ENCODE data around the gene KCNK3.
"Not testable (repeated sequence)": the region's sequence is repeated elsewhere in the genome, so short reads cannot be mapped to it uniquely, and the experiment has no call there.

The KCNK3 gene

DNA sequence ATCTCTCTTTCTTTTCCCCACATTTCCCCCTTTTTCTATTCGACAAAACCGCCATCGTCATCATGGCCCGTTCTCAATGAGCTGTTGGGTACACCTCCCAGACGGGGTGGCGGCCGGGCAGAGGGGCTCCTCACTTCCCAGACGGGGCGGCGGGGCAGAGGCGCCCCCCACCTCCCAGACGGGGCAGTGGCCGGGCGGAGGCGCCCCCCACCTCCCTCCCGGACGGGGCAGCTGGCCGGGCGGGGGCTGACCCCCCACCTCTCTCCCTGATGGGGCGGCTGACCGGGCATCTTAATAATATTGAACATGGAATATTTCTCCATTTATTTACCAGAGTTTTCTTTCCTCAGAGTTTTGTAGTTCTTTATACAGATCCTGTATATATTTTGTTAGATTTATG, 27.2 kb upstream of the KCNK3 start:
- not testable (repeated sequence) for DNase-seq (ENCODE audit: low read depth in 2 of 2, low spot score in 1 of 2)

DNA sequence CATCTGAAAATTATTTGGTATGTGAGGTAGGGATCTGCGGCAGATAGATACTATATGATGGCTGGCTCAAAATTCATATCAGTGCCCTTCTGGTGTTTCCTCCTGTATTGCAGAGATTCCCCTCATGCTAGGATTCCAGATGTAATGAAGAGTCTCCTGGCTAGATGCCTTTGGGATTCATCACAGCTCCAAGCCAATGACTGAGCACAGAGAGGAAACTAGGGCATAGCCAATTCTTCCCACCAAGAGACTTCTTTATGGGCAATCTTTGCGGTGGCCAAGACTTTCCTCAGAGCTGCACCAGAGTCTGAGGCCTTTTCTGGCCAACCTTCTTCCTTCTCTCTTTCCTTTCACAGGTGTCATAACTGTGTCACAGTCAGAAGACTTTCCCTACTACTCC, 25.9 kb upstream of the KCNK3 start:
- no peak for DNase-seq (ENCODE audit: low read depth in 2 of 2, low spot score in 1 of 2)

DNA sequence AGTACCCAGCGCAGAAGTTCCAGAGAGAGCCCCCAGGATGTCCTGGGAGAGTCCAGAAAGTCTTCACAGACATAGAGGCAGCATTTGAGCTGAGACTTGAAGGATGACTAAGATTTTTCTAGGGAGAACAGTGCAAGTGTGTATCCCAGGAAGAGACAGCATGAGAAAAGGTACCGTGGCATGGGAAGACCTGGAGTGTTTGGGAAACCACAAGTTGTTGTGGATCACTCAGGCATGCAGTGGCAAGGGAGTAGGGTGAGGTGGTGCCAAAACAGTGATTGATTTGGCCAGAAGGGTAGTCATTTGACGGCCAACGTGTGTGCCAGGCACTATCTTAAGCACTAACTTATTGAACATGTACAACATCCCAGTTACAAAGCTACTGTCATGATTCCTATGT, 24.5 kb upstream of the KCNK3 start:
- DNase-seq (ENCODE audit: low read depth in 2 of 2, low spot score in 1 of 2) = no peak

DNA sequence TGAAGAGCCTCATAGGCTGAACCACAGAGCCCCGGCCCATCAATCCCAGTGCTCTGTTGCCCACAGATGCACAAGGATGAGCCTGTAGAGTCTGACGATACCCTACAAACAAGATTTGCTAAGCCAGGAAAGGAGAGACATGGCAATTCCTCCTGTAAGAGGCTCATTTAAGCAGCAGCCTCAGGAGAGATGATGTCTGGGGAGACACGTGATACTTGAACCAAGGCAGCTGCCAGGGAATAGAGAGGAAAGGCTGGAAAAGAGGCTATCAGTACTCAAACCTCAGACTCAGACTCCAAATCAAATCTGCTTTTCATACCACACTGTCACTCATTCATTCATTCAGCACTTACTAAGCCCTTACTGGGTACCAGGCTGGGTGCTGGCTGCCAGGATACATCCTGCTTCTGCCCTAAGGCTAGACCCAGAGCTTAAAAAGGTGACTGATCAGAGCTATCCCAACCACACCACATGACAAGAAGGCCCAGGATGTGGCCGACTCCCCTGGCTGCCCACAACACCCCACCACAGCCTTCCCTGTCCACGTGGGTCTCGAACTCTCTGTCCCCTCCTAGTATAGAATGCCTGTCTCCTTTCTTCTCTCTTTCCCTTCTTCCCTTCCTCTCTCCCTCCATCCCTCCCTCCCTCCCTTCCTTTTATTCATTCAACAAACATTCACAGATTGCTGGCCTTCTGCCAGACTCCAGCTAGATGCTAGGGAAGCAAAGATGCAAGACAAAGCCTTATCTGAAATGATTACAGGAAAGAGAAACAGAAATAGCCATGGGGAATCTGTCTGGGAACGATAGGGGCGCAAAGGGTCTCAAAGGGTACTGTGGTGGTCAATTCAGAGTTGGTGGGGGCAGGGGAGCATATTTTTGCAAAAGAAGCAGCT, 23.4 kb upstream of the KCNK3 start:
- no peak for DNase-seq (ENCODE audit: low read depth in 2 of 2, low spot score in 1 of 2)

DNA sequence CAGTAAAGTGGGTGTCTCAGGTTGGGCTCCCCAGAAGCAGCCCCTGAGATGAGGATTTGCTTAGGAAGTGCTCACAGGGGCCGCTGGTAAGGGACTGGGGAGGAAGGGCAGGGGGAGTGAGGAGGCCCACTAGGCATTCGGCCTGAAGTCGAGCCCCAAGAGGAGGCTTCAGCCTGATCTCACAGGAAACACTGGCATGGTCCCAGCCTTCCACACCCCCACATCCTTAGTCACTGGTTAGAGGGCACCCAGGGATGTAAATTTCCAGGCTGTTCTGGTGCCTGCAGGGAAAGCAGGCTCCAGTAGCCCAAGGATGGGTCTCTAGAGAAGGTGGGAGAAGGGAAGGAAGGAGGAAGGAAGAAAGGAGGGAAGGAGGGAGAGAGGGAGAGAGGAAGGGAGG, 22.4 kb upstream of the KCNK3 start:
- no peak for DNase-seq (ENCODE audit: low read depth in 2 of 2, low spot score in 1 of 2)

DNA sequence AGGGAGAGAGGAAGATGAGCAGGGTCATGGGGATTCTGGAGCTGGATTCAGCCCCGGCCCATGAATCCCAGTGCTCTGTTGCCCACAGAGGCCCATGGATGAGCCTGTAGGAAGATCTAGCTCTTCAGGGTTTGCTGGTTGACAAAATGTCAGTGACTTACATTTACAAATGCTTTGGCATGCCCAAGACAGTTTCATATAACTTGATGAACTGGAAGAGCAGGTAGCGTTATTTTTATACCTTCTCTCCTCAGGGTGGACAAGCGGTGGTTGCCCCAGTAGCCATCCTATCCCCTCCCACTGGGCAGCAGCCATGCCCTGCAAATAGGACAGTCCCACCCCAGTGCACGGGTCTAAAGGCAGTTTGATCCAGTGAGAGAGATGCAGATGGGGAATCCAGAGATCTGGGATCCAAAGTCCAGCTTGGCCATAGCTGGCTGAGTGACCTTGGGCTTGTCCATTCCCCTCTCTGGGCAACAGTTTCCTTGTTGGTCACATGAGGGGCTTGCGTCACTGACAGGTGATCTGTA, 21.5 kb upstream of the KCNK3 start:
- DNase-seq (ENCODE audit: low read depth in 2 of 2, low spot score in 1 of 2) = no peak

DNA sequence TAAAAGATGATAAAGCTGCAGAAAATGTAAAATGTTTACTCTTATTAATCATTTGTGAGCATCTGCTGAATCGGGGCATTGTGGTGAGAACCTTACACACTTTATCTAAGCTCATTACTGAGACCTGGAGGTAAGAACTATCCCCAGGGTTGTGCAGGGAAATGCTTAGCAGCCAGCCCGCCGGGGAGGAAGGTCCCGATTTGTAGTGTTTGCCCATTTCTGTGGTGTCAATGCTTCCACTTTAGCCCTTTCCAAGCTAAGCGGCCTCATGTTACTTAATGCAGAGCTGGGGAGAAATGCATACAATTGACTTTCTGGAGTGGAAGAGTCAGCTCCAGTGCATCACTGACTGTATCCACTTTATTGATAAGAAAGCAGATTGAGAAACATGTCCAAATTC, 20.8 kb upstream of the KCNK3 start:
- DNase-seq (ENCODE audit: low read depth in 2 of 2, low spot score in 1 of 2) = no peak

DNA sequence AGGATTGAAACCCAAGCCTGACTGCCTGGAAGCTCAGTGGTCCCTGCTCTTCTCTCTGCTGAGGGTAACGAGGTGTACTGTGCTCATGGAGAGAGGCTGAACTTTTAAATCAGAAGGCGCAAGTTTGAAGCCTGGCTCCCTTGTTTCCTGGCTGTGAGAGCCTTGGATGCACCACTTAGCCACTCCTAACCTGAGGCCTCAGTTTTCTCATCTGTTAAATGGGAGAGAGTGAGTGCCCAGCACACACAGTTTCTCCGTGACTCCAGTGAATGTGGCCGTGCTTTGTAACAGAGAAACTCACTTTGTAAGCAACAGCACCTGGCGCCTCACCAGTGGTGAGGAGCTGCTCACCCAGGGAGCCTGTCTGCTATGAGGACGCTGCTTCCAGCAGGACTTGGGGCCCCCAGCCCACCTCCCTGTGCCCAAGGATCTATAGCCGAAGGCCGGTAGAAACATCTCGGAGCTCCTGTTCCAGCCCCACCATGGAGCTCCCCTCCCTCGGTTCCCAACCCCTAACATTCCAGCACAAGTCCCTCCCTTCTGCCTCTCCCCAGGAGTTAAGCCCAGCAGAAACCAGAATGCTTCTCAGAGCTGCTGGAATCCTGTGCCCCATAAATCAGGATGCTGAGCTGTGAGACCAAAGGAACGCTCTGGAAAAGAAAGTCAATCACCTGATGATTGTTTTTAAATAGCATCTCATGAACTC, 20.3 kb upstream of the KCNK3 start:
- DNase-seq (ENCODE audit: low read depth in 2 of 2, low spot score in 1 of 2) = no peak

DNA sequence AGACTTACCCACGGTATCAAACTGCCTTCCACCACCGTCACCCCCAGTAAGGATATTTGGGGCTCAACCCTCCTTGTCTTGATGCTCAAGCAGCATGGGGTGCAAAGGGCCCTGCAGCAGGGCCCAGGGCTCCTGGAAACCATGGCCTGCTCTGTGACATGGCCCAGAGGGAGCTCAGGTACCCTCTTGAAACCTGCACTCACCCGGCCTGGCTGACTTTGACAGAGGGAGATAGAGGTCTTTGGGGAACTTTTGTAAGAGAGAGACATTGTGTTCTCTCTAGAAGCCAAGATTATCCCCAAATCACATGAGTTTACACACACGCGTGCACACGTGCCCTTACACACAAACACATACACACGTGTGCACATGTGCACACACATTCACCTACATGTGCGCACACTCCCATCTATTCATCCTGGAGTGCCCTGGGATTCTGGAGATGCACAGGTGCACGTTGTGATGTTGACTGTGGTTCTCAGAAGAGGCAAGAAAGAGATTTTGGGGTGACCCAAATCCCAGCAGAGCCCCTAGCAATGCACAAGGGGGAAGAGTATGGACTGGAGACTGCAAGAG, 19.6 kb upstream of the KCNK3 start:
- DNase-seq (ENCODE audit: low read depth in 2 of 2, low spot score in 1 of 2) = no peak

DNA sequence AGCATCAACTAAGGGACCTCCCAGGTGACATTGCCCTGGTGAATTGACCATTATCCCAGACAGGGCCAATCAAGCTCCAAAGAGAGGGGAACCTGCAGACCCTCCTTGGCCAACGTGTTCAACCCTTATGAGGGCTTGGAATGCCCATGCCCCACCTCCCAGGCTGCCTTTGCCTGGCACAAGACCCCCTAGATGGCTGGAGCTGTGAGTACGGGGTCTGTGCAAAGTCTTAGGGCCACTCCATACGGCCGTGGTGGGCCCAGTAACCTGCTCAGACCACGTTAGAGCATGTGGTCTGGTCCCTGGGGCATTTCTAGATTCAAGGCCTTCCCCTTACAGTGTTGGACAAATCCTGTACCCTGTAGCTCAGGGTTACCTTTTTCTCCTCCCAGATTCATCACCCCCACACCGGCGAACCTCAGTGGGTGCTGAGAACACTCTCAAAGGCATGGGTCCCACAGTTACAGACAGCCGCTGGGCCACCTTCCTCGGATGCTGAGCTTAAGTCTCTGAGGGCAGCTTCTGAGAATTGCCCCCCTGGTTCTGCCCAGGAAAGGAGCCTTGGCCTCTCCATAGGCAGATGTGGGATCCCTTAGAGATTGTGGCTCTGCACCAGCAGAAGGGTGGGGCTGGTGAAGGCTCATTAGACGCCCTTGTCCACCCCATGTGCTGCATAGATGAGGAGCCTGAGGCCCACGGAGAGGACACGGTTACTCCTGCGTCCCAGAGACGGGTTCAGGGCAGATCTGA, 18.3 kb upstream of the KCNK3 start:
- no peak for DNase-seq (ENCODE audit: low read depth in 2 of 2, low spot score in 1 of 2)

DNA sequence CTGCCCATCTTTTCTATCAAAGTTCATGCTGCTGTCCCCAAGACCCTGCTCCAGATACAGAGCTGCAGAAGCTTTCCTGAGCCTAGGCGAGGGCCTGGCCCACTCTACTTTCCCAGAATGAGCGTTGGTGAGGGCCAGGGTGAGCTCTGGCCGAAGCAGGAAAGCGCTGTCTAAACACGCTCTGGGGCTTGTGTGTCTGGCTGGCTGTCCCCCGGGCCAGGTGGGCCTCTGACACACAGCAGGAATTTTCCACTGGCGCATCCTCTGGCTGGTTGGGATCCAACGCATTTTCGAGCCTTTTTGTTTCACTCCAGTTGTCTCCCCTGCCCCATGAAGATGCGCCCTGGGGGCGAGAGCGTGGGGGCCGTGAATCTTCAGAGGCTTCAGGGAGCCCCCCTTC, 17.8 kb upstream of the KCNK3 start:
- no peak for DNase-seq (ENCODE audit: low read depth in 2 of 2, low spot score in 1 of 2)

DNA sequence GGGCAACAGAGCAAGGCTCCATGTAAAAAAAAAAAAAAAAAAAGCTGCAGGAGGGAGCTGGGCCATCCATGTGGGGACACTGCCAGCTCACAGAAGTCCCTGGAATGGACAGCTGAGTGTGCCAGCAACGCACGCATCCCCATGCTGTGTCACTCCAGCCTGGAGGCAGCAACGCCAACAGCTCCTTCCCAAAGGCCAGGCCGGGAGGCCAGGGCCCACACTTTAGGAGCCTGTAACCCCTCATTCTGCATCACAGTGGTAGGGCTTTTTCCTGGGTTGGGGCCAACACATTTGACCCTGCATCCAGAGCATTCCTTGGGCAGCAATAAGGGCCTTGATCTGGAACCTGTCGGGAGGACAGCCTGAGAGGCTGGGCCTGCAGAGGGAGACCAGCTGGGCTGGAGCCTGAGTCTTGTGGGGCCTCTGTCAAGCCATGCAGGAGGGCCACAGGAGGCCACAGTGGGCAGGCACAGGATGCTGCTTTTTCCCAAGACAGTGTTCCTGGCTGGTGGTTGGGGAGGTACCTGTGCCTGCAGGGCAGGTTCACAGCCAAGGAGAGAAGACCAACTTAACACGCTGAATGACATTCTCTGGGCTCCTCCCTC, 16.8 kb upstream of the KCNK3 start:
- DNase-seq (ENCODE audit: low read depth in 2 of 2, low spot score in 1 of 2) = no peak

DNA sequence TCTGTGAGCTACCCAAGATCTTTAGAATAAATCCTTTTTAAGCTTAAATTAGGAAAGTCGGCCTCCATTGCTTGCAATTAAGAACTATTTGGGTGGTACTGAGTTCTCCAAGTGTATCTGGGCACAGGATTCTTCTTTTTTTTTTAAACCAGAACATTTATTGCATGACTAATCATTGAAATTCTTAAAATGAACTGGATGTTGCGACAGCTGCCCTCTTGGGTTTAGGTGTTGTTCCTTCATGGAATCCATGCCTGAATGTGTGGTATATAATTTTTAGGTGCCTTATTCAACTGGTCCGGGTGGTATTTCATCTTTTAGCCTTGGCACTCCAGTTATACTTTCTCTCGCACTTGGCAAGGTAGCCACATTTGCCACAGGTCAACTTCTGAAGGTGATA, 14.5 kb upstream of the KCNK3 start:
- DNase-seq (ENCODE audit: low read depth in 2 of 2, low spot score in 1 of 2) = no peak

DNA sequence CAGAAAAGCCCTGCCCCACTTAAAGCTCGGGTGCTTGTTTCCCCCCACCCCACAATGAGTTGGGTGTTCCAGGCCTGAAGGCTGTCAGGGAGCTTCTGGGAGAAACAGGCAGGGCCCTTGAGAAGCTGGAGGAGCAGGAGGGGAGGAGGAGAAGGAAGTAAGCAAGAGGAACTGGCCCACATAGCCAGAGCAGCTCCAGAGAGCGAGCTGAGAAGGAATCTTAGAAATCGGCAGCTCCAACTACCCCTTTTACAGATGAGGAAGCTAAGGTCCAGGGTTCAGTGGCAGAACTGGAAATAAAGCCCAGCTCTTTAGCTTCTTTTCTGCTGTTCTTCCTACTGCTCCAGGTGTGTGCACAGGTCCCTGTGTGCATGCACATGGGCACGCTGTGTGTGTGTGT, 12.7 kb upstream of the KCNK3 start:
- DNase-seq (ENCODE audit: low read depth in 2 of 2, low spot score in 1 of 2) = no peak

DNA sequence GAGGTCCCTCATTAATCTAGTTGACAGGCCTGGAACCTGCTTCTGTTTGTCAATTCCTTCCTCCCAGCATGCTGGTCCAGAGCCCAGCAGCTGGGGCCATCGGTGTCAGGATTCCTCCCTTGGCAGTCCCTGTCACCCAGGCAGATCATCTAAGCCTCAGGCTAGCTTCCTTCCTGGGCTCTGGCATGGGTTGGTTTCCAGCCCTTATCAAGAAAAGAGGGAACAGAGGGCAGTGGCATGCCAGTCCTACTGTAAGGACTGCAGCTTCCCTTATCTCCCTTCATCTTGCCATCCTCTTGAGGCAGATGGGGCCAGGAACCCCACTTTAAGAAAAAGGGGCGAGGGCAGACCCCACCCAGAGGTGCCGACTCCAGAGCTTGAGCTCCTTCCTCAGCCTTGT, 10.9 kb upstream of the KCNK3 start:
- no peak for DNase-seq (ENCODE audit: low read depth in 2 of 2, low spot score in 1 of 2)

DNA sequence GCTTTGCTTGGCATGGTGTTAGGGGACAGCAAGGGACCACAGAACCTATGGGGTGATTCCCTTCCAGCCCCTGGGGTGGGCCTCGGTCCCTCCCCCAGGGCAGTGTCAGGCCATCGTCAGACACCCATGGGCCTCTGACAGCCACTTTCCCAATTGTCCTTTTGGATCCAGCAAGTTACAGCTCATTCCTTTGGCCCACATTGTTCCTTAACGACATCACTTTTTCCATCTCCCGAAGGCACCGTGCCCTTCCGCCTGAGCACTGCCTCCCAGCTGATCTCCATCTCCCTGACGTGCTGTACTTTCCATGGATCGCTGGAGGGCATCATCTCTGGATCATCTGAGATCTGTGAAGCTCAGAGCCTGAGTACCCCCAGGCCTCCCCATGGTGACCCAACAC, 10.4 kb upstream of the KCNK3 start:
- no peak for DNase-seq (ENCODE audit: low read depth in 2 of 2, low spot score in 1 of 2)

DNA sequence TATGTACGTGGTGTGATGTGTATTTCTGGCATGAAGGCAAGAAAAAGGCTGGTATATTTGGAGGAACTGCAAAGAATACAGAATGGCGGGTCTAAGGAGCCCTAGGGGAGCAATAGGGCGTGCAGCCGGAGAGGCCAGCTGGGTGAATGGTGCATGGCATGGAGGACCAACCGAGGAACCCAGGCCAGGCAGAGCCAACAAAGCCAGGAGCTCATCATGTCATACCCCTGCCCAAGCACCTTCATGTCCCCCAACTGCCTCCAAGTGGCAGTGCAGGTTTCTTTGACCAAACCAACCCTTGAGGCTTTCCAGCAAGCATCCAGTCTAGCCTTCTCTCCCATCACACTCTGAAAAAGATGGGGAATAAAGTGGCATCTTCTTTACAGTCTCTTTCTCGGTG, 8.9 kb upstream of the KCNK3 start:
- DNase-seq (ENCODE audit: low read depth in 2 of 2, low spot score in 1 of 2) = no peak

DNA sequence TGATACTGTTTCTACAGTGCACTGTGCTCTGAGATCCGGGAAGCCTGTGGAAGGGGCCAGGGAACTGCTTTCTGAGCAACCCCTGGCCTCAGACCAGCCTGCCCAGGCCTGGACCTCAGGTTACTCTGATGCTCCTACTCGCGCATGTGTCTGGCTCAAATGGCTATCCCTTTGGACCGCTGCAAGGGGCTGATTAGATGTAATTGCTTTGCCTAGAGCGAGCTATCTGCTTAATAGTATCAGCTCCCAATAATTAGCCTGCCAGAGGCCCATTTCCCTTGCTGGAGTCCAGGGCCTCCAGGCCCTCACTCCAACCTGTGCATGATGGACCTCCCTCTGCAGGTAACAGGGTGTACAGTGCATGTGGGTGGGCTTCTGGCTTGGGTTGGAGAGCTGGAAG, 7.2 kb upstream of the KCNK3 start:
- no peak for DNase-seq (ENCODE audit: low read depth in 2 of 2, low spot score in 1 of 2)

DNA sequence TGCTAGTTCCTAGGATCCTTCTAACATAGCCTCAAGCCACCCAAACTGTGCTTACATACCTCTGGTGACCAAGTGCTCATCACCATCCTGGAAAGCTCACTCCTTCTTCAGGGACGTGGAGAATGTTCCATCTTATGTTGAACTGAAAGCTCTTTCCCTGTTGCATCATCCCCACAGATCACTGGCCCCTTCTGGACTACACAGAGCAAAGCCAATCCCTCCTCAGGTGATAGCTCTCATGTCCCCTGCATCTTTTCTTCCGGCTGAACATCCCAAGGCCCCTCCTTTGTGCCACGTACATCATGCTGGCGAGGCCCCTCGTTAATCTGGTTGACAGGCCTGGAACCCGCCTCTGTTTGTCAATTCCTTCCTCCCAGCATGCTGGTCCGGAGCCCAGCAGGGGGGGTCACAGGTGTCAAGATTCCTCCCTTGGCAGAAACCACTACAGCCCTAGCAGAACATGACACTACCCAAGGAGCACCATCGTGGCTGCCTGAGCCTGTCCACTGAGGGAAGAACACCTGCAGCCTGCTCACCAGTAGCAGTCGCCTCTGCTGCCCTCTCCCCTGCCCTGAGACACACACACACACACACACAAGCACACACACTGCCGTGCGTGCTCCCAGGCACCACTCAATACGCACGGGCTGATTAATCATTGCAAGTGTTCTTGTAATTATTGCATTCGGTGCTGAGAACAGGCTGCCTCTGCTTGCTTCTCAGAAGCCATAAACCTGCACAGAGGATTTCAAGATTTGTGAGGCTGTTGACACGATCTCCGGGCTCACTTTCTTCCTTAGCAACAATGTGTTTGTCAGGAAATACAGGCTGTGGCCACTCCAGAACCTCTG, 6.3 kb upstream of the KCNK3 start:
- DNase-seq (ENCODE audit: low read depth in 2 of 2, low spot score in 1 of 2) = no peak

DNA sequence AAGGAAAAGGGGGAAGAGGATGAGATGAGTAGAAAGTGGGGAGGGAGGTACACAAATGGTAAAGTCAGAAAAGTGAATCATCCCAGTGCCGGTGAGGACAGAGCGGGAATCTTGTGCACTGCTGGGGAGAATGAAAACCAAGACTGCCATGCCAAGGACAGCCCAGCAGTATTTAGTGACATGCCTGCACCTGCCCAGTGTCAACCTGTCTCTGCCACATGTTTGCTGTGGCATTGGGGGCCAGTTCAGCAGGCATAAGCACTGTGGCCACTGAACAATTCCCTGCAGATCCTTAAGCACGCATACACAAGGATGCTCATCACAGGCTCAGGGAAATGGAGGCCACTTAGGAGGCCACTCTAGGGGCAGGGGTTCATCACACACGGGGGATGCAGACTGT, 5.2 kb upstream of the KCNK3 start:
- no peak for DNase-seq (ENCODE audit: low read depth in 2 of 2, low spot score in 1 of 2)

Measured in stimulated activated CD8-positive, alpha-beta memory T cell treated with anti-CD3 and anti-CD28 coated beads, Interleukin-4, amount 100 ng/mL, for 1 hour (primary cell).